ENCODE measurements around the gene SNCG.
"Not testable (repeated sequence)": the region's sequence is repeated elsewhere in the genome, so short reads cannot be mapped to it uniquely, and the experiment has no call there.

GRCh38 chr10:86934162-86934711, 24.2 kb upstream of the SNCG start:
- not testable (repeated sequence) for TF ChIP-seq ZFX (IDR thresholded peaks at IDR 0.05); YY1 (IDR thresholded peaks at IDR 0.05; ENCODE audit: extremely low read depth, insufficient replicate concordance, low read depth, low read length)

Measured in HCT116 (cell line).